ACC112 (cell line): ENCODE data around the gene HBZ.

ENCODE experiments used
- H2AFZ ChIP-seq: fragments of 200-600 bp; sonication (generic); one replicate; pipeline ENCODE4 v1.6.0; 2017; ENCODE audit warnings: antibody characterized with exemption, low read length; ENCODE audit not compliant: unreplicated experiment
- H3K27ac ChIP-seq: fragments of 200-600 bp; sonication (generic); 2 replicates; pipeline ENCODE4 v1.5.1; 2014; ENCODE audit warnings: low read depth, mild to moderate bottlenecking, antibody characterized with exemption, low read length, moderate library complexity
- H3K27me3 ChIP-seq: fragments of 200-600 bp; sonication (generic); 2 replicates; pipeline ENCODE4 v1.6.1; 2014; ENCODE audit warnings: mild to moderate bottlenecking, antibody characterized with exemption, low read length, moderate library complexity, mixed read lengths; ENCODE audit not compliant: insufficient read depth
- H3K36me3 ChIP-seq: fragments of 200-600 bp; sonication (generic); 2 replicates; pipeline ENCODE4 v1.6.1; 2016; ENCODE audit warnings: mild to moderate bottlenecking, antibody characterized with exemption, low read length, moderate library complexity, mixed read lengths; ENCODE audit not compliant: insufficient read depth
- H3K4me1 ChIP-seq: fragments of 200-600 bp; sonication (generic); one replicate; pipeline ENCODE4 v1.6.1; 2016; ENCODE audit warnings: low read length, mixed read lengths; ENCODE audit not compliant: insufficient read depth, unreplicated experiment, control insufficient read depth
- H3K4me3 ChIP-seq: fragments of 200-600 bp; sonication (generic); 2 replicates; pipeline ENCODE4 v1.5.1; 2014; ENCODE audit warnings: mild to moderate bottlenecking, low read depth, low read length
- H3K79me2 ChIP-seq: fragments of 200-600 bp; sonication (generic); one replicate; pipeline ENCODE4 v1.6.0; 2016; ENCODE audit warnings: low read length; ENCODE audit not compliant: control insufficient read depth, unreplicated experiment, insufficient read depth

The HBZ gene

DNA sequence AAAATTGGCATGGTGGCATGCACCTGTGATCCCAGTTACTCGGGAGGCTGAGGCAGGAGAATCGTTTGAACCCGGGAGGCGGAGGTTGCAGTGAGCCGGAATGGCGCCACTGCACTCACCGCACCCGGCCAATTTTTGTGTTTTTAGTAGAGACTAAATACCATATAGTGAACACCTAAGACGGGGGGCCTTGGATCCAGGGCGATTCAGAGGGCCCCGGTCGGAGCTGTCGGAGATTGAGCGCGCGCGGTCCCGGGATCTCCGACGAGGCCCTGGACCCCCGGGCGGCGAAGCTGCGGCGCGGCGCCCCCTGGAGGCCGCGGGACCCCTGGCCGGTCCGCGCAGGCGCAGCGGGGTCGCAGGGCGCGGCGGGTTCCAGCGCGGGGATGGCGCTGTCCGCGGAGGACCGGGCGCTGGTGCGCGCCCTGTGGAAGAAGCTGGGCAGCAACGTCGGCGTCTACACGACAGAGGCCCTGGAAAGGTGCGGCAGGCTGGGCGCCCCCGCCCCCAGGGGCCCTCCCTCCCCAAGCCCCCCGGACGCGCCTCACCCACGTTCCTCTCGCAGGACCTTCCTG, 27.7 kb downstream of the HBZ start, which contains the start of gene HBQ1:
Gene HBQ1, plus strand, starts transcription at position 359 of the 575 bp plus-strand sequence. Its CDS starts 28 bp downstream, at position 387.
- no peaks in the 10 kb centered on the region for H3K79me2 ChIP-seq
- H3K36me3 ChIP-seq = no peaks in the 10 kb centered on the region
- H3K27me3 ChIP-seq = peaks cover 34% of the 10 kb centered on the region
- H2AFZ ChIP-seq = peak within 1 kb of the TSS; percentile 43
- no peak within 1 kb of the TSS for H3K27ac ChIP-seq
- peak within 1 kb of the TSS; percentile 74 for H3K4me3 ChIP-seq
- no peaks in the 10 kb centered on the region for H3K4me1 ChIP-seq

- Histone ChIP-seq H2AFZ (peak overlapping the region; percentile 43), H3K4me3 (peak overlapping the region; percentile 74), H3K4me1 (no peaks in the 10 kb centered on the region), H3K27me3 (peaks cover 29% of the 10 kb centered on the region), H3K36me3 (no peaks in the 10 kb centered on the region), H3K27ac (no peak overlapping the region), H3K79me2 (no peaks in the 10 kb centered on the region)
Observed at GRCh38 chr16:180681-181564, 28.5 kb downstream of the HBZ start.

GRCh38 chr16:181565-182021, 29.1 kb downstream of the HBZ start:
- Histone ChIP-seq H3K4me1 (no peaks in the 10 kb centered on the region), H3K27me3 (peaks cover 29% of the 10 kb centered on the region), H3K4me3 (no peak overlapping the region; the same call in 1 of the 2 replicates), H3K79me2 (no peaks in the 10 kb centered on the region), H2AFZ (no peak overlapping the region), H3K36me3 (no peaks in the 10 kb centered on the region), H3K27ac (no peak overlapping the region)

DNA sequence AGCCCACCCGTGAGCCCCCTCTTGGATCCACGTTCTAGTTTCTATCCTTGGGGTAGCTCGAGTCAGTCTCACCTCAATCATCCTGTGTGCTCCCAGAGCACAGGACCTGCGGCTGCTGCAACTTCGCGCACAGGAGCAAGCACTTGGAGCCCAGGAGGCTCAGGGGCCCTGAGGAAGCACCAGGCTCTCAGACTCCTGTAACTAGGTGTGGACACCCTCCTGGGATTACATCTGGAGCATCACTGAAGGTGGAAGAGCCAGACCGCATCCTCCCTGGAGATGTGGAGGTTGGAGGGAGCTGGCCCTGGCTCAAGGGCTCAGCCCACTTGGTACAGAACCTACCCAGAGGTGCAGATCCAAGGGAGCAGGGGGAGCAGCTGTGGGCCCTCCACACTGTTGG, 30.6 kb downstream of the HBZ start:
- Histone ChIP-seq H3K79me2 (no peaks in the 10 kb centered on the region), H3K4me1 (no peaks in the 10 kb centered on the region), H2AFZ (no peak overlapping the region), H3K36me3 (0 out of 2 replicates have a peak, but pooled peaks cover 4% of the 10 kb centered on the region), H3K27me3 (peaks cover 18% of the 10 kb centered on the region), H3K27ac (no peak overlapping the region), H3K4me3 (no peak overlapping the region)

DNA sequence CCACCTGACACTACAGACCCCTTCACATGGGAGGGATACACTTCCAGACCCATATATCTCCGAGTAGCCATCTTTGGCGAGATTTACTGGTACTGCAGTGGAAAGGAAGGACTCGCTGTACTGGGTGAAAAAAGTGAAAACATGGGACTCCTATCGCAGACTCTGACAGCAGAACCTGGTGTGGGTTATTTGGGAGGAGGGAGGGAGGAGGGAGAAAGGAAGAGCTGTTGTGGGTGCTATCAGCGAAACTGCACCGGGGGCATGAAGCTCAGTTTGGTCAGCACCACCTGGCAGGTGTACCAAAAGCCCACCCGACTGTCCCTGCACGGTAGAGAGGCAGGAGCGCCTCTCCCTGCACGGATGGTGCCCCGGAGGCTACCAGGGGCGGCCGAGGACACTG, 32.8 kb downstream of the HBZ start:
- Histone ChIP-seq H3K79me2 (no peaks in the 10 kb centered on the region), H3K27ac (no peak overlapping the region), H3K4me3 (no peak overlapping the region), H3K4me1 (no peaks in the 10 kb centered on the region), H2AFZ (no peak overlapping the region), H3K27me3 (no peaks in the 10 kb centered on the region), H3K36me3 (peaks cover 19% of the 10 kb centered on the region; the same call in 1 of the 2 replicates)

DNA sequence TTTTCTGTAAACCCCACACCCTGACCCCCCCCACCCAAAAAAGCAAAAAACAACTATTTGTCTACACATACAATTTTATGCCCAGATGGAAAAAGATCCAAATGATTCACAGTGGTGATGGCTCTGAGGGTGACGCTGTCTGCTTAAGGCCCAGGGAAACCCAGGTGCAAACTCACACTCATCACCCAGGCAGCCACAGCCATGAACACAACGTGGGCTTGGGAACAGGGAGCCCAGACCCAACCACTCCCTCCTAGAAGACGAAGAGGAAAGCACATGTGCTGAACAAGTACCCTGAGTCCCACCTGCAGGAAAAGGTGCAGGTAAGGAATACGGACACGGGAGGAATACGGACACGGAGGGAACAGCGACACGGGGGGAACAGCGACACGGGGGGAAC, 33.2 kb downstream of the HBZ start:
- H3K4me3 ChIP-seq = no peak overlapping the region
- H3K36me3 ChIP-seq = peaks cover 20% of the 10 kb centered on the region; the same call in 1 of the 2 replicates
- no peaks in the 10 kb centered on the region for H3K27me3 ChIP-seq
- H3K4me1 ChIP-seq = no peaks in the 10 kb centered on the region
- no peak overlapping the region for H3K27ac ChIP-seq
- H3K79me2 ChIP-seq = no peaks in the 10 kb centered on the region
- no peak overlapping the region for H2AFZ ChIP-seq

DNA sequence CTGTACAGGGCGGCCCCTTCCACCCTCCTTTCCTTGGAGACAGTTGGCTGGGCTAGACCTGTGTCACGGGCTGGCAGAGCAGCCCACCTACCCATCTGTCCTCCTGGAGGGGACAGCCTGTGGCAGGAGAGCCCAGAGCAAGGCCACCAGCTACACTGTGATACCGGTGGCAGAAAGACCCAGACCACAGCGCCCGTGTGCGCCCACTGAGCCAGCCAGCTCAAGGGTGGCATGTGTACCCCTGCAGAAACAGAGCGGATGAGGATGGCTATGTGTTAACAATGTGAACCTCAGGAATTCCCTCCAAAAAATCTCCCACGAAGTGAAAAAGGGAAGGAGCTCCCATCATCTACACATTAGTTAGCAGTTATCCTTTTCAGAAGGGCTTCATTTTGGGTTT, 34.9 kb downstream of the HBZ start:
- Histone ChIP-seq H3K27me3 (no peaks in the 10 kb centered on the region), H3K4me1 (no peaks in the 10 kb centered on the region), H3K79me2 (no peaks in the 10 kb centered on the region), H3K36me3 (peaks cover 20% of the 10 kb centered on the region; the same call in 1 of the 2 replicates), H3K4me3 (no peak overlapping the region), H2AFZ (no peak overlapping the region), H3K27ac (no peak overlapping the region)

GRCh38 chr16:188674-189073, 36.2 kb downstream of the HBZ start:
- Histone ChIP-seq H2AFZ (no peak overlapping the region), H3K27me3 (no peaks in the 10 kb centered on the region), H3K36me3 (peaks cover 24% of the 10 kb centered on the region; the same call in 1 of the 2 replicates), H3K79me2 (no peaks in the 10 kb centered on the region), H3K27ac (no peak overlapping the region), H3K4me1 (no peaks in the 10 kb centered on the region), H3K4me3 (no peak overlapping the region)

GRCh38 chr16:189604-190186, 37.3 kb downstream of the HBZ start:
- Histone ChIP-seq H3K36me3 (peaks cover 24% of the 10 kb centered on the region; the same call in 1 of the 2 replicates), H3K4me1 (peaks cover under 1% of the 10 kb centered on the region), H3K79me2 (no peaks in the 10 kb centered on the region), H3K27me3 (no peaks in the 10 kb centered on the region), H3K4me3 (no peak overlapping the region), H3K27ac (no peak overlapping the region), H2AFZ (no peak overlapping the region)

DNA sequence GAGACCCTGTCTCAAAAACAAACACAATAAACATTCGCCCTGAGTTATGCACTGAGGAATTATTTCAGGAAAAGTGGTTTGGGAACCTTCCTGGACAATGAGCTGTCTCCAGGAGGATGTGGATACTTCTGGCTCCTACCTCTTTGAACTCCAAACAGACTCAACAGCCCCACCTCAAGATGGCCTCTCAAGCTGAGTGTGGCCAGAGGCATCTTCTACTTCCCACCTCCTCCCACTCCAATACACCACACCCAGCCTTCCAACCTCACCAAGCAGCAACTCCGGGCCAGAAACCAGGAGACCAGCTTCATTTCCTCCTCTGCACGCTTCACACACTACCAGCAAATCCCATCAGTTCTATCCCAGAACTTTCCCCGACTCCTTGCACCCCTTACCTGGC, 39.4 kb downstream of the HBZ start:
- peaks cover 4% of the 10 kb centered on the region for H3K4me1 ChIP-seq
- no peaks in the 10 kb centered on the region for H3K27me3 ChIP-seq
- H3K79me2 ChIP-seq = peaks cover 2% of the 10 kb centered on the region
- H3K36me3 ChIP-seq = peaks cover 37% of the 10 kb centered on the region
- H3K27ac ChIP-seq = no peak overlapping the region
- no peak overlapping the region for H2AFZ ChIP-seq
- no peak overlapping the region for H3K4me3 ChIP-seq
